ENCODE data around the gene BABAM2.

The BABAM2 gene

GRCh38 chr2:27870724-27871123 is 19.8 kb upstream of the BABAM2 start (continued):
- TF ChIP-seq PRDM6 (tag by site-specific recombination; IDR thresholded peaks at IDR 0.05), result no peak
- no peak for TF ChIP-seq ZNF529 (tag by site-specific recombination; IDR thresholded peaks at IDR 0.05; ENCODE audit: insufficient replicate concordance)
- no peak for TF ChIP-seq PRDM10 (tag by site-specific recombination; IDR thresholded peaks at IDR 0.05)
- TF ChIP-seq ZNF146 (tag by site-specific recombination; IDR thresholded peaks at IDR 0.05), result no peak
- TF ChIP-seq ZNF843 (tag by site-specific recombination; IDR thresholded peaks at IDR 0.05), result no peak
- TF ChIP-seq ZBTB44 (tag by site-specific recombination; IDR thresholded peaks at IDR 0.05), result no peak
- no peak for TF ChIP-seq ZNF292 (tag by site-specific recombination; IDR thresholded peaks at IDR 0.05; ENCODE audit: borderline replicate concordance, low read depth)
- no peak for TF ChIP-seq ZBTB8A (tag by site-specific recombination; IDR thresholded peaks at IDR 0.05)
- no peak for TF ChIP-seq ZNF626 (tag by site-specific recombination; IDR thresholded peaks at IDR 0.05)
- TF ChIP-seq ZNF132 (tag by site-specific recombination; IDR thresholded peaks at IDR 0.05; ENCODE audit: borderline replicate concordance), result no peak
- TF ChIP-seq ZFHX2 (tag by site-specific recombination; conservative IDR thresholded peaks at IDR 0.05), result no peak

- Histone ChIP-seq H3K4me3 (ENCODE audit: low read depth, low read length) (no peak overlapping the region), H3K4me1 (ENCODE audit: control insufficient read depth, insufficient read depth, low read length) (no peaks in the 10 kb centered on the region), H3K27ac (ENCODE audit: extremely low read depth, low read depth, low read length) (no peak overlapping the region), H3K36me3 (ENCODE audit: control insufficient read depth in 2 of 2, insufficient read depth in 1 of 2, low read length in 2 of 2) (no peaks in the 10 kb centered on the region), H3K9me3 (ENCODE audit: control insufficient read depth, insufficient read depth, low read depth, low read length) (no peaks in the 10 kb centered on the region)
- ChIA-PET CTCF (interaction anchor here (0.7 to 1.1 kb wide), 3 partner anchors 9 to 82 kb away, joined by 3 to 5 read pairs (median 3); no protein-coding TSS in a partner anchor), POLR2A (no interaction called here)
- TF ChIP-seq ZNF639 (tag by site-specific recombination; IDR thresholded peaks at IDR 0.05) (no peak), ZNF175 (tag by site-specific recombination; IDR thresholded peaks at IDR 0.05) (no peak), FEZF1 (tag by site-specific recombination; IDR thresholded peaks at IDR 0.05) (peak; percentile 52; the same call in 1 of the 2 replicates), ZNF624 (tag by site-specific recombination; IDR thresholded peaks at IDR 0.05) (no peak), PRDM2 (tag by site-specific recombination; IDR thresholded peaks at IDR 0.05; ENCODE audit: borderline replicate concordance) (no peak), ZNF19 (tag by site-specific recombination; IDR thresholded peaks at IDR 0.05; ENCODE audit: low read depth) (no peak), ZNF610 (tag by site-specific recombination; IDR thresholded peaks at IDR 0.05; ENCODE audit: borderline replicate concordance) (peak; percentile 99), ZBTB7A (tag by site-specific recombination; IDR thresholded peaks at IDR 0.05; ENCODE audit: low read depth) (no peak), AEBP2 (tag by site-specific recombination; IDR thresholded peaks at IDR 0.05; ENCODE audit: borderline replicate concordance) (no peak)
These were observed 18.7 kb upstream of the BABAM2 start for GRCh38 chr2:27871802-27872201.
